ENCODE data around the gene CIT. TPM values are rescaled to one million over a fixed set of nuclear protein-coding genes. Genes with fewer than 3 reads are reported as not detected.

The CIT gene
- total RNA-seq, 2 donors from 2014 or later, result 12.6 to 42.4 TPM

- Histone ChIP-seq H3K4me3 (no peak overlapping the region), H3K27ac (peak overlapping the region; percentile 93), H3K9me3 (no peaks in the 10 kb centered on the region), H3K27me3 (no peaks in the 10 kb centered on the region), H3K36me3 (peaks cover 20% of the 10 kb centered on the region), H3K9ac (ENCODE audit: low read depth in 2 of 2, low read length in 2 of 2) (peak overlapping the region in 1 of 2 donors; percentile 78), H3K4me1 (peaks cover 14% of the 10 kb centered on the region)
- TF ChIP-seq CTCF (IDR thresholded peaks at IDR 0.05), result no peak
- intact Hi-C loops (cut with DNase I), result no loop called here
- DNase-seq, result peak; percentile 34
Measured at GRCh38 chr12:119672194-119672593, 204.9 kb downstream of the CIT start.

- H3K36me3 ChIP-seq, result peaks cover 11% of the 10 kb centered on the region
- intact Hi-C loops (cut with DNase I), result no loop called here
- H3K4me1 ChIP-seq, result peaks cover 14% of the 10 kb centered on the region
- H3K9ac ChIP-seq (ENCODE audit: low read depth in 2 of 2, low read length in 2 of 2), result peak overlapping the region in 1 of 2 donors; percentile 81
- peak overlapping the region; percentile 93 for H3K27ac ChIP-seq
- no peaks in the 10 kb centered on the region for H3K27me3 ChIP-seq
- H3K4me3 ChIP-seq, result no peak overlapping the region
- DNase-seq, result no peak
- no peak for TF ChIP-seq CTCF (IDR thresholded peaks at IDR 0.05)
- H3K9me3 ChIP-seq, result no peaks in the 10 kb centered on the region
Measured at GRCh38 chr12:119671070-119671469, 206.1 kb downstream of the CIT start.

- Histone ChIP-seq H3K9me3 (no peaks in the 10 kb centered on the region), H3K27ac (peak overlapping the region; percentile 93), H3K36me3 (peaks cover 2% of the 10 kb centered on the region), H3K4me3 (peak overlapping the region; percentile 78), H3K27me3 (no peaks in the 10 kb centered on the region), H3K9ac (ENCODE audit: low read depth in 2 of 2, low read length in 2 of 2) (peak overlapping the region in 1 of 2 donors; percentile 81), H3K4me1 (peaks cover 14% of the 10 kb centered on the region)
- DNase-seq, result peak; percentile 61
- intact Hi-C loops (cut with DNase I), result no loop called here
- no peak for TF ChIP-seq CTCF (IDR thresholded peaks at IDR 0.05)
Measured at GRCh38 chr12:119669744-119670472, 207.2 kb downstream of the CIT start.

GRCh38 chr12:119668324-119668841 is 208.7 kb downstream of the CIT start:
- no peak for TF ChIP-seq CTCF (IDR thresholded peaks at IDR 0.05)
- Histone ChIP-seq H3K9me3 (no peaks in the 10 kb centered on the region), H3K4me1 (peaks cover 7% of the 10 kb centered on the region), H3K27ac (peak overlapping the region; percentile 93), H3K4me3 (peak overlapping the region; percentile 78), H3K9ac (ENCODE audit: low read depth in 2 of 2, low read length in 2 of 2) (peak overlapping the region; percentile 77 to 99), H3K36me3 (no peaks in the 10 kb centered on the region), H3K27me3 (no peaks in the 10 kb centered on the region)
- DNase-seq, result no peak
- intact Hi-C loops (cut with DNase I), result no loop called here

- intact Hi-C loops (cut with DNase I), result no loop called here
- Histone ChIP-seq H3K9me3 (no peaks in the 10 kb centered on the region), H3K4me3 (peak within 1 kb of the TSS; percentile 78), H3K27ac (peak within 1 kb of the TSS; percentile 93), H3K36me3 (no peaks in the 10 kb centered on the region), H3K9ac (ENCODE audit: low read depth in 2 of 2, low read length in 2 of 2) (peak within 1 kb of the TSS; percentile 77 to 99), H3K27me3 (no peaks in the 10 kb centered on the region), H3K4me1 (peaks cover 1% of the 10 kb centered on the region)
- DNase-seq, result peak; percentile 96
- peak; percentile 94 for TF ChIP-seq CTCF (IDR thresholded peaks at IDR 0.05)
Measured at GRCh38 chr12:119667577-119668323, 209.4 kb downstream of the CIT start, which contains the start of gene PRKAB1. PRKAB1 (plus strand) TSS chr12:119668133; CDS start chr12:119668245, 112 bp downstream.
